ENCODE data around the gene SPOCK1.
A peak's percentile ranks its signal among the peaks of the same experiment; 100 is the strongest.

SPOCK1 gene

DNA sequence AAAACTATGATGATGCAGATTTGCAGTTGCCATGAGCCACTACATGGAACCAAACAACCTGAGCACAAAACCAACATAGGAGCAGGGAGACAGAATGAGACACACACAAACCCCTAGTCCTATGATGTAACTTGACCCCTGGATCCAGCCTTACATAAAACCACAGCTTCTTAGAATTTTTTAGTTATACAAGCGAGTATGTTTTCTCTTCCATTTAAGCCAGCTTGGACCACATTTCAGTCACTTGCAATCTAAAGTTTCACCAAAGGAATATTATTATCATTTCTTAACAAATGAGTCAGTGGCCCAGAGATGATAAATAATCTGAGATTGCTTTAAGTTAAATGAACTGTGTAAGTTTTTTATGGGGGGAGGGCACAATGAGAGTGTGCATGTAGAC, 6.8 kb downstream of the SPOCK1 start:
- DNase-seq (ENCODE audit: low read depth, low spot score): no peak

DNA sequence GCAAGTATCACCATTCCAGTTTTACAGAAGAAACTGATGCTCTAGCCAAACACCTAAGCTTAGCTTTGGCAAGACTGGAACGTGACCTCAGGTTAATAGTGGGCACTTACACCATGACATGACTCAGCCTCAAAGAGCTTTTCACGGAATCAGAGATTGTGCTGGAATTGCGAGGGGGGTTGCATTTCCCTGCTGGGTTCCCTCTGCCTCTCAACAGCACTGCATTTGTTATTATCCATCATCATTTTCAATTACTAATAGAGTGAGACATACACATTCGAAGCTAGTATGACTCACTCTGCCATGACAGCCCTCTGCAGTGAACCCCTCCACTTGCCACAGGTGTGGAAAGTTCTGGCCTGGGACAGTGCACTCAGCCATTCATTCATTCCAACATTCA, 8.0 kb downstream of the SPOCK1 start:
- no peak for DNase-seq (ENCODE audit: low read depth, low spot score)

DNA sequence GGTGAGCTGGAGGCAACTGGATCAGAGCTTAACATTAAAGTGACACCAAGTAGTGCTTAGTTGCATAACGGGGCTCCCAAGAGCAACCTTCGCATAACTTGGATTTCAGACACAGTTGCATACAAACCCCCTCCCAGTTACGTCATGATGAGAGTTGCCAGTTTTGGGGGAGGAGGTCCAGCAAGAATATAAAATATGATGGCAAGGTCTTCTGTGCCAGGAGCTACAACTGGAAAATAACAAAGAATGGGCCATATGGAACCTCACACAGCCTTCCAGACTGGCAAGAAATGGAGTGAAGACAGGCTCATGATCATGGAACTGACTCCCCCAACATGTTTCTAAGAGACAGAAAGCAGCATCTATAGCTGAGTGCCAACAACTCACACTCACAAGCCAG, 8.5 kb downstream of the SPOCK1 start:
- no peak for DNase-seq (ENCODE audit: low read depth, low spot score)

DNA sequence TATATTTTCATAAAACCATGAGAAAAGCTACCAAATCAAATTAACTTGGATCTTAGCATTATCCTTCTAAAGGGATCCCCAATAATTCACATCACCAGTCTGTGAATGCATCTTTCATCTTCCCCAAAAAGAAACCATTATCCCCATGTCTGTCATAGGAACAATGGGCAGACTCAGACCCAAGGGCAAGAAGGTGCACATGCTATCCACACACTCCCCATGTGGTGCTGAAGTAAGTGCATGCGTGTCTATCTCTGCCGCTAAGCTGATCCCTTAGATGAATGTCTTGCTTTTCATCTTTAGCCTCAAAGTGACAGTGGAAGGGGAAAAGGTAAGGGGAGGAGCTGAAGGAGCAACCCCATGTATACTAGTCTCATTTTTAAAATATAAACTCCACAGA, 10.2 kb downstream of the SPOCK1 start:
- no peak for DNase-seq (ENCODE audit: low read depth, low spot score)

DNA sequence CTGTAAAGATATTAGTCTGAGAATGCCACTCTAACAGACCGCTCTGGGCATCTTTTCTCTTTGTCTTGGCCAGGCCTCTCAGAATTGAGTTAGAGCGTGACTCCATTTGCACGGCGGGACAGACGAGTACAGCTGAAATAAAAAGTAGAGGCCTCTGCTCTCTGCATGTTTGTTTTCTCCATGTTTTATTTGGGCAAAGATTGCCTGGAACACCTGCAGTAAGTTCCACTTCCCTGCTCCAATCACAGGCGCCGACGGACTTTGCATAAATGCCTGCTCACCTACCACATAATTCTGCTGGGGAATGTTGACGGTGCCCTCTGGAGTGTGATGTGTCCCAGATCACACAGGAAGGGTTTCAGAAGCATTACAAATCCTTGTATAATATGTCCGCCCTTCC, 10.6 kb downstream of the SPOCK1 start:
- no peak for DNase-seq (ENCODE audit: low read depth, low spot score)

DNA sequence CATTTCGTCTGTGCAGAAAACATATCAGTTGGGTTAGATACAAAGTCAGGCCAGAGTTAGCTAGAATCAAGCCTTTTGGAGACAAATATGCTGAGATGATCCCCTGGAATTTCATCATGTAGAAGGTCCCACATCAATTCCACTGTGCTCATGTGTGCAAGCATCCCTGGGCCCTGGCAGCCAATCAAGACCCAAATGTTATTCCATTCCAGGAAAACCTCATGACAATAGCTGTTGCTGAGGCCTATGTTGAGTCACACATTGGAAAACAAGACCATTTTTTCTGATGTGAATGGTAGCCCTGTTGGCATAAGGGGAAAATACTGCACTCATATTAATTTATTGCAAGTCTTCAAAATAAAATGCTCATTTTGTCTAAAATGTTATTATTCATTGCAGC, 11.5 kb downstream of the SPOCK1 start:
- DNase-seq (ENCODE audit: low read depth, low spot score): no peak

DNA sequence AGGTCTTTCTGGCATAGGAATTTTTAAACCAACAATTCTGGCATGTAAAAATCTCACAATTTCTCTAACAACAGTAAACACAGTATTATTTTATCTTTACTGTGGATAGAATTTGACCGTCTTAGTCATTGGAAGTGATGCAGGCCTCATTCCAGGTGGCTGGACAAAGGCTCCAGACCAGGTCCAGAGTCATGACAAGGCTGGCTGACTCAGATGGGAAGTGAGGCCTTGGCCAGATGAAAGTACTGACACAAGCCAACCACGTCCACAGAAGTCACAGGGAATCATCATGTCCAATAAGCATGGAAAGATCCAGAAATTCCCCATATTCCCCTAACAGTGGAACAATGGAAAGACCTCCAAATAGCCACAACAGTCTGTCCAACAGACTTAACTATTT, 12.4 kb downstream of the SPOCK1 start:
- no peak for DNase-seq (ENCODE audit: low read depth, low spot score)

DNA sequence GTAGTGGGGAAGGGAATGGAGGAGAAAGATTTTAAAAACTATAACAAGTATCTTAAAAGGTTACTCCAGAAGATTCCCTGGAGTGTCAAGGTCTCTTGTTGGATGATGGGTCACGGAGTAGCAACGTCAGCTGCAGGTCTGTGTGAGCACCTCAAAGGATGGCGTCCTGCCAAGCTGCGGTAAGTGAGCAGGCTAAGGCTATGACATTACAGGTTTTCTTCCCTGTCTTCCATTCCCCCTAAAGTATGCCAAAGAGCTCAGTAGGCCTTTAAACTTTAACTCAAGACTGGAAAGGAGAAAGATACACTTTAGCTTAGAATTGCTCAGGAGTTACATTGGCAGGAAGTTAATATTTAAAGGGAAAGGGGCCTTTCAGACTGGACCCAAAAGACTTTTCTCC, 17.5 kb downstream of the SPOCK1 start:
- DNase-seq (ENCODE audit: low read depth, low spot score): no peak

DNA sequence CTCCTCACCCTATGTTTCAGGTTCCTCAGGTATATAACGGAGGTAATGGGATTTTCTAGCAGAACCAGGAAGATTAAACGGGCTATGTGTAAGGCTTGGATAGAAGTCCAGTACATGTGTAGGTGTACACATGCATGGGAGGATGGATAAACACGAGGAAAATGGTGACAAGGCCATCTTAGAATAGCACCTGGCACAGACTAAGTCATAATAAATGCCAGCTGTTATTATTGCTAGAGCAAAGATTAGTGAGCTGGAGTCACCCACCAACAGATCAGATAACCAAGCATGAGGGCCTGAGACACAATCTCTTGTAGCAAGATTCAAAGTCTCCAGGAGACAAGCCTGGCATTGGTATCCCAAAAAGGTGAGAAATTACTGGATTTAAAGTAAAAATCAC, 21.1 kb downstream of the SPOCK1 start:
- DNase-seq (ENCODE audit: low read depth, low spot score): no peak

DNA sequence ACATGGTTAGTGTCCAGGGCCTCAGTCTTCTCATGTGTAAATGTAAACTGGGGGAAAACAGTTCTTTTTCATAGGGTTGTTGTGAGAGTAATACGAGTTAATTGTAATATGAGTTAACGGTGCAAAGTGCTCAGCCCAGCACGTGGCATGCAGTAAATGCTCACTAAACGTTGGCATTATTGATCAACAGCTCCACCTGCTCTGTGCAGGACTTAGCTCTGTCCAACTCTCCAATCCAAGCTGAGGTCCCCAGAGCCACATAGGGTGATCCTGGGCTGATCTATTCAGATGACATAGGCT, 28.3 kb downstream of the SPOCK1 start:
- DNase-seq (ENCODE audit: low read depth, low spot score): no peak

DNA sequence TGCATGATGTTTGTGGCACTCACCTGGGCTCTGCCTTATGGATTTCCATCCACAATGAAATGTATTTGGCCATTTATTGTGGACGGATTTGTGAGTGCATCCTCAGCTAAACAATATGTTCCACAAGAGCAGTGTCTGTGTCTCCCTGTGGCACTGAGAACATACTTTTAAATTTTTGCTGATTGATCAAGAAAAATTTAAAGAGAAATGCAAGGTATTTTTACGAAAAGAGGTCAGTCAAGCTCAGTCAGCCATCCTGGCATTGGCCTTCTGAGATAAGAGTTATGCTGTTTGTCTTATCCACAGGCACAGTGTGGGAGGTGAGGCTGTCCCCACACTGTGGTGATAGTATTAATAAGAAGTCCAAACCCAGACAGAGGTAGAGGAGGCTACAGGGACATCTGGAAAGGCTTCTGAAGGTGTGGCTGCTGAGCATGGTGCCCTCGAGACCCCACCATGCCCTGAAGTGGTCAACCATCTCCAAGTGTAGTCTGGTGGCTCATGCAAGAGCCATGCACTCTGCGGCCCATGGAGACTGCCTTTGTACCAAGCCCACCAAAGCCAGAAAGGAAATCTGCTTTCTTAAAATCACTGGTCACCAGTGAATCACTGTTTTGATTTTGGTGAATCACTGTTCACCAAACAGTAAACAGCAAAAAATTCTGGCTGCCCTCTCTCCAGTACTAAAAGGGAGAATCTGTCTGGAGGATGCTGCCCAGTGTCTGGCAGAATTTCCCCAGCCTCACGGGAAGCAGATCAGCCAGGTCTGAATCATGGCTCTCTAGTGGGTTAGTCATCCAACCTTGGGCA, 28.8 kb downstream of the SPOCK1 start:
- DNase-seq (ENCODE audit: low read depth, low spot score): no peak

DNA sequence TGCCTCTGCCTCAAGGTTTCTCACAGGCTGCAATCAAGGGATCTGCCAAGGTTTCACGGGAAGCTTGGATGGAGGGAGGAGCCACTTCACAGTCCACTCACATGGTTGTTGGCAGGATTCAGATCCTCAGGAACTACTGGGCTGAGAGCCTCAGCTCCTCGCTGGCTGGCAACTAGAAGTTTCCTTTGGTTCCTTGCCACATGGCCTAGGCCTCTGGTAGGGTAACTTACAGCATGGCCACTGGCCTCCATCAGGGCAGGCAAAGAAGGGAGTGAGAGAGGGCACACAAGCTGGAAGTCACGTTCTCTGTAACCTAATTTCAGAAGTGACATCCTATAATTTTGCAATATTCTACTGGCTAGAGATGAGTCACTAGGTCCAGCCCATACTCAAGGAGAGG, 32.2 kb downstream of the SPOCK1 start:
- DNase-seq (ENCODE audit: low read depth, low spot score): no peak

DNA sequence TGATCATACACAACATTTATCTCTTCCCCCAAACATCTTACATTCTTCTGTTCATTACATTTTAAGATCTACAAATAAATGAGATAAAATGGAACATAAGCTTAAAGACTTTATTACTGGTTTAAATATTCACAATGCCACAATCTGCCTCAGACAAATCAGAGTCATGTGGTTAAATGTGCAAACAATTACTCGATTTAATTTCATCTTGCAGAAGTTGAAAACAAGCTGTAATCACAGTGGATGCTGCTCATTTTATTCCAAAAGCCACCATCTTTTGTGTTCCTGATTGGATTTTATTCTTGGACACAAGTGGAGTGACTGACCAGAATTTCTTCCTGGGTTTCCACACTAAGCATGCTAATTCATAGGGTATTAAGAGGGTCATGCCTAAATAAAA, 33.2 kb downstream of the SPOCK1 start:
- no peak for DNase-seq (ENCODE audit: low read depth, low spot score)

DNA sequence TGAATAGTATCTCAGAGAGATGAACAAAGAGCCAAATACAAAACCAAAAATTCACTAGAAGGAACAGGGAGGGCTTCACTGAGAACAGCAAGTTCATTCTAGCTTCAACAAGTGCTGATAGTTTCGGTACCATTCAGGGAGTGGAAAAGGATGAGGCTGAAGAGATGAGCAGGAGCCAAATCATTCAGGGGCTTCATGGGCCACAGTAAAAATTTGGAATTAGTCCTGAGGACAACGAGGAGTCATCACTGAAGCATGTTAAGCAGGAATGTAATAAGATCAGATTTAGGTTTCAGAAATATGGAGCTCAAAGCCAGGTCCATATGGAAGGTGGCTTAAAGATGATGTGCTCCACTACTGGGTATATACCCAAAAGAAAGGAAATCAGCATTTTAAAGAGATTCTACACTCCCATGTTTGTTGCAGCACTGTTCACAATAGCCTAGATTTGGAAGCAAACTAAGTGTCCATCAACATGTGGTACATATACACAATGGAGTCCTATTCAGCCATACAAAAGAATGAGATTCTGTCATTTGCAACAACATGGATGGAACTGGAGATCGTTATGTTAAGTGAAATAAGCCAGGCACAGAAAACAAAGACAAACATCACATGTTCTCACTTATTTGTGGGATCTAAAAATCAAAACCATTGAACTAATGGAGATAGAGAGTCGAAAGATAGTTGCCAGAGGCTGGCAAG, 36.2 kb downstream of the SPOCK1 start:
- no peak for DNase-seq (ENCODE audit: low read depth, low spot score)

DNA sequence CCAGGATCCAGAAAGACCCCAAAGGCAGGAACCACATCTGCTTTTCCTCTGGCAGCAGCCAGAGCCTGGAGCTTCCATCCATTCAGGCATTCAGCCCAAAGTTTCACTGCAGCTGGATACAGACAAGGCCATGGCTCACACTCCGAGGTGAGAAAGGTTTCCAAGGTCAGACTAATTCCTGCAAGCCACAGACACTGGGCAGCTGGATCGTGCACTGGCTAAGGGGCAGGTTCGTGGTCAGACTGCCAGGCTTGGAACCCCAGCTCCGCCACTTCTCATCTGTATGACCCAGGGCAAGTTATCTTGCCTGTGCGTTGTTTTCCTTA, 36.9 kb downstream of the SPOCK1 start:
- DNase-seq (ENCODE audit: low read depth, low spot score): no peak

DNA sequence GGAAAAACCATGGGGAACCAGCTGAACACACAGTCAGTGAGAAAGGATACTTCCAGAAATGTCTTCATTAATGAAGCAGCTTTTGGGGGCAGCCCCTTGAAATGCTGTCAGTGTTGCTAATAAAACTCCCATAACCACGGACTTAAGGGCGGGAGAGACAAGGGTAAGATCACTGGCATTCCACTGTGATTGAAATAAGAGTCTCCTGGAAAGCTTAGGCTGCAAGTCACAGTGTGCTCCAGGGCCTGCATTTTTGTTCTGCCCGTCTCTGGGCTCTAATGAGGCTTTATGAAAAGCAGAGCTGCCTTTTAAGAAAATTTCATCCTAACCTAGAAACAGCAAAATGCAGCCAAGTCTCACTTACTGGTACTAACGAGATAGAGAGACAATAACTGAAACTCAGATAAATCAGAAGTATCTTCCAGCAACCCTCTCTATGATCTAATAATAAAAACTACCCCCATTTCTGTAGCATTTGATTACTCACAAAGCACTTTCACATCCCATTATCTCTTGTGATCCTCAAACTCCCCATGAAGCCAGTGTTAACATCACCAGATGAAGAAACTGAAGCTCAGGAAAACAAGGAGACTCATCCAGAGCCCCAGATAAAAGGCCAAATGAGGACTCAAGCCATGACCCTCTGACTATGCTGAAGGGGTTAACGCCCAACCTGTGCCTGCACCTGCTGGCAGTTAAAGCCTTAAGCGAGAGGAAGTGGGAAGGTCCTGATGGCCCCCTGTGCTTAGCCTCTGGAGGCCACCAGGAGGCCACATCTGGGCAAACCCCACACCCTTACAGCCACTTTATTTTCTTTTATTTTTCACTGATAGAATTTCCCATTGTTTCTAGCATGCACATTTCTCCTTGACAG, 37.5 kb downstream of the SPOCK1 start:
- DNase-seq (ENCODE audit: low read depth, low spot score): peak; percentile 13

DNA sequence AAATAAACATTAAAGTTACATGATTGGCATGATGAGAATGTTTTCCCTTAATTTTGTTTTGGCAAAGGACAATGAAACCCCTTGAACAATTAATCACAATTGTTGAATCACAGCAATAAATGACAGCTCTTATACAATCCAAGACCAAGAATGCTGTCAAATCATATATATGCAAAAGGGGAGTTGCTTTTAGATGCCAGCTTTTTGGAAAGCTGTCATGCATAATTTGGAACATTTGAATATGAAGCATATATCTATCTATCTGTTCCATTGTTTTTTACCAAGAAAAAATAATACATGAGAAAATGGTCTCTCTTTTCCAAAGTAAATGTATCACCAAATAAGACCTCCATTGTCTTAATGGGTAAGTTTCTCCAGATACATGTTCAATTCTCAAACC, 44.5 kb downstream of the SPOCK1 start:
- no peak for DNase-seq (ENCODE audit: low read depth, low spot score)

DNA sequence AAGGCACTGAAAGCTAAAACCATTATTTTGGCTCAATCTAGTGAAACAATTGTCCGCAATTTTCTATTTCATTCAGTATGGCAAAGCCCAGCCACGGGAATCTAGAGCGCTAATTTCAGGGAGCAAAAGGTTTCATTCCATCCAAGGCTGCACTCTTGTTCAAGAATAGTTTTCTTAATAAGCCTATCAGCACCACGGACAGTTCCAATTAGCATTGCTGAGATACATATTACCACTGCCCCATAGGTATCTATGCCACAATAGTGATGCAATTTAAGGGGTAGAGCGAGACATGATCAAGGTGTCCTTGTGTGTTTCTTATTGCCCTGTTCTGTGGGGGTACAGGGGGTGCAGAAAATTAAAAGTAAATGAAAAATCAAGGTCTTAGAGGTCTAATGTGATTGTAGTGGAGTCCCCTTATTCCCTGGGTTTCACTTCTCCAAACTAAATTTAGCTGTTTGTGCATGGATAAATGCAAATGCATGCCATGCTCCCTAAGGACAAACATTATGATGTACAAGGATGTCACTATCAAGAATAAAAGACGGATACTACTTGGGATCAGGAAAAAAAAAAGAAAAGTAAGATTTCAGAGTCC, 45.5 kb downstream of the SPOCK1 start:
- DNase-seq (ENCODE audit: low read depth, low spot score): no peak

DNA sequence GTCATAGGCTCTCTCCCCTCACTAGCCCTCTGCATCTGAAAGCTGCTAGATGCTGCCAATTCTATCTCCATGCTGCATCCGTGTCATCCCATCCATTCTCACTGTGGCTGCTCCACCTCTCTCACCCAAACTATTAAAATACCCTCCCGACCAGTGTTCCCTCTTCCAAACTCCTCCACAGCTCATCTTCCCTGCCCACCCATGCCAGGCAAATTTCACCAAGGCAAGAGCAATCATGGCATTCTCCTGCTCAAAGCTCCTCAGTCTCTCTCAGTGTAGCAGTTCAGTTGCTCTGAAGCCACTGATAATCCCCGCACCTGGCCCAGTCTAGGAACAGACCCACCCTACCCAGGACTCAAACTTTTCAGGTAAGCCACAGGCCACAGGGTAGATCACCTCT, 48.4 kb downstream of the SPOCK1 start:
- DNase-seq (ENCODE audit: low read depth, low spot score): no peak

DNA sequence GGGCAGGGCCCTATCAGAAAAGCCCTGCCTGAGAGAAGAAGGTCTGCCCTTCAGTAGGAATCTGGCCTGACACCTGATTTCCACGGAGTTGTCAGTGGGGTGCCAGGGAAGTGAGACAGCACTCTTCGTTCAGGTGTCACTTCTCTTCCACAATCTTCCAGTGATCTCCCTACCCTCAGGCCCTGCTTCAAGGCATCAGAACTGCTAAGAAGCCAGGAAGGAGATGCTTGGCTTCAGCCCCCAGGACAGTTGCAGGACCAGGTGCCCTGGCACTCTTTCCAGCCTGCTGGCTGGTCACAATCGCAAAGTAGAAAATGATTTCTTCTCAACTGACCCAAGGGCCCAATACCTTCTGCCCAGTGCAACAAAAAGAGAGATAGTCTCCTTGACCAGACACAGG, 50.3 kb downstream of the SPOCK1 start:
- no peak for DNase-seq (ENCODE audit: low read depth, low spot score)

DNA sequence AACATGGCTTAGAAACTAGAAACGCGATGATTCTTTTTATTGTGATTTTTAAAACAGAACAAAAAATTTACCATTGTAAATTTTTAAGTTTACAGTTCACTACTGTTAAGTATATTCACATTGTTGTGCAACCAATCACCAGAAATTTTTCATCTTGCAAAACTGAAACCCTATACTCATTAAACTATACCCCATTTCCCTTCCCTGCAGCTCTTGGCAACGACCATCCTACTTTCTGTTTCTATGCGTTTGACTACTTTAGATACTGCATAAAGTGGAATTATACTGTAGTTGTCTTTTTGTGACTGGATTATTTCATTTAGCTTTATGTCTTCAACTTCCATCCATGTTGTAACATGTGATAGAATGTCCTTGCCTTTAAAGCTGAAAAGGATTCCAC, 52.5 kb downstream of the SPOCK1 start:
- no peak for DNase-seq (ENCODE audit: low read depth, low spot score)

DNA sequence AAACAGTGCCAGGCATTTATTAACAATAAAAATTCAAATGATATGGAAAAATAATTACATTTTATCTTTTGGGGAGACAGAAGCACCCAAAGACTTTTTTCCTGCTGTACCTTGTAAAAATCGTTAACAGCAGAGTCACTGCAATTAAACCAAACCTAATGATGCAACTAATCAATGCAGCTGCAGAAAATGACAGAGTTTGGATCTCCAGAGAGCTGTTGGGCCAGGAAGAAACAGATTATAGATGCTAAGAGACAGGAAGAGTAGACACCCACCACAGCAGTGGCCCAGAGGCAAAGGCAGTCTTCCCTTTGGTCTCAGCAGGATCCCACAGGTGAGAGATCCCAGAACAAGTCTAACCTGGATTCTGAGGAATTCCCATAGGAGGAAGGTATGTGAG, 53.0 kb downstream of the SPOCK1 start:
- no peak for DNase-seq (ENCODE audit: low read depth, low spot score)

Measured in ELF-1 (cell line).